SK-N-SH (cell line): ENCODE results near the gene NFIA. TPM values are rescaled to one million over a fixed set of nuclear protein-coding genes. Genes with fewer than 3 reads are reported as not detected.

Experiments used
- CTCF ChIA-PET: fragments of 300-600, 350-600 bp; formaldehyde crosslinking; extraction: SDS; loops from one replicate; lab custom pipeline; 2021; lab: Yijun Ruan, JAX
- POLR2A ChIA-PET: fragments of 350-600 bp; sonication (Branson Sonifier 250); formaldehyde crosslinking; extraction: SDS; loops from one replicate; lab custom pipeline; 2020; ENCODE audit warnings: antibody characterized with exemption, inconsistent platforms; lab: Yijun Ruan, JAX
- DNase-seq: peaks from one replicate; pipeline ENCODE4 v3.0.0; 2012
- H2AFZ ChIP-seq: fragments of 200-600 bp; sonication (generic); 2 replicates; pipeline ENCODE4 v1.8.1; 2016; ENCODE audit warnings: antibody characterized with exemption, mild to moderate bottlenecking, low read depth
- H3F3A ChIP-seq: fragments of 200-600 bp; sonication (generic); replicated peaks from 2 replicates; pipeline ENCODE3; 2016; ENCODE audit warnings: antibody characterized with exemption, mild to moderate bottlenecking; ENCODE audit not compliant: insufficient read depth
- H3K27ac ChIP-seq, 2 experiments: fragments of 200-500 bp in 1 of 2; fragments of 200-600 bp in 1 of 2; sonication (Bioruptor generic) in 1 of 2; sonication (generic), shearing (Covaris generic) in 1 of 2; 2 replicates each; pipeline versions ENCODE4 v1.5.1 to v1.6.1; 2014 to 2016; ENCODE audit warnings: low read depth in 2 of 2, inconsistent platforms in 1 of 2, low read length in 1 of 2, mild to moderate bottlenecking in 1 of 2, mixed read lengths in 1 of 2
- H3K27me3 ChIP-seq: fragments of 200-600 bp; sonication (generic), shearing (Covaris generic); 2 replicates; pipeline ENCODE4 v1.6.1; 2016; ENCODE audit warnings: mixed run types; ENCODE audit not compliant: insufficient read depth
- H3K36me3 ChIP-seq, 2 experiments: fragments of 200-500 bp in 1 of 2; fragments of 200-600 bp in 1 of 2; sonication (Bioruptor generic) in 1 of 2; sonication (generic) in 1 of 2; replicated peaks in 1 of 2; 2 replicates each; pipeline versions ENCODE3 to v1.5.1; 2014 to 2016; ENCODE audit warnings: low read length in 1 of 2, mild to moderate bottlenecking in 1 of 2; ENCODE audit not compliant: insufficient read depth in 2 of 2, control insufficient read depth in 1 of 2
- H3K4me1 ChIP-seq, 2 experiments: fragments of 200-500 bp in 1 of 2; fragments of 200-600 bp in 1 of 2; sonication (Bioruptor generic) in 1 of 2; sonication (generic), shearing (Covaris generic) in 1 of 2; 2 replicates each; pipeline versions ENCODE4 v1.5.1 to v1.6.1; 2014 to 2016; ENCODE audit warnings: low read depth in 1 of 2, low read length in 1 of 2, mixed run types in 1 of 2; ENCODE audit not compliant: insufficient read depth in 2 of 2, control insufficient read depth in 1 of 2
- H3K4me2 ChIP-seq: fragments of 200-600 bp; sonication (generic), shearing (Covaris generic); 2 replicates; pipeline ENCODE4 v1.6.1; 2017; ENCODE audit warnings: mixed run types
- H3K4me3 ChIP-seq, 2 experiments: fragments of 200-500 bp in 1 of 2; fragments of 200-600 bp in 1 of 2; sonication (Bioruptor generic) in 1 of 2; sonication (generic), shearing (Covaris generic) in 1 of 2; 2 replicates each; pipeline versions ENCODE4 v1.5.1 to v1.8.1; 2014 to 2016; ENCODE audit warnings: low read depth in 2 of 2, inconsistent platforms in 1 of 2, low read length in 1 of 2, mild to moderate bottlenecking in 1 of 2, mixed read lengths in 1 of 2, moderate library complexity in 1 of 2
- H3K79me2 ChIP-seq: fragments of 200-600 bp; sonication (generic); 2 replicates; pipeline ENCODE4 v1.8.1; 2017; ENCODE audit warnings: mild to moderate bottlenecking; ENCODE audit not compliant: insufficient read depth
- H3K9ac ChIP-seq: fragments of 200-600 bp; sonication (generic); 2 replicates; pipeline ENCODE4 v1.6.1; 2017; ENCODE audit warnings: mixed run types
- H3K9me2 ChIP-seq: fragments of 200-600 bp; sonication (generic); 2 replicates; pipeline ENCODE4 v1.6.1; 2017; ENCODE audit warnings: mixed run types
- H3K9me3 ChIP-seq: fragments of 200-600 bp; sonication (generic); 2 replicates; pipeline ENCODE4 v1.6.1; 2017; ENCODE audit warnings: mixed run types, mild to moderate bottlenecking, moderate library complexity
- H4K20me1 ChIP-seq: fragments of 200-600 bp; sonication (generic); 2 replicates; pipeline ENCODE4 v1.6.1; 2017; ENCODE audit warnings: mild to moderate bottlenecking, mixed run types; ENCODE audit not compliant: insufficient read depth
- EP300 ChIP-seq, 2 experiments: IDR thresholded peaks; 2 replicates each; pipeline versions ENCODE4 v1.4.0 to v1.6.1; 2012; ENCODE audit warnings: borderline replicate concordance in 1 of 2, low read depth in 1 of 2, low read length in 1 of 2
- RCOR1 ChIP-seq: fragments of 150-350 bp; IDR thresholded peaks from 2 replicates; pipeline ENCODE4 v1.6.1; 2017; ENCODE audit warnings: antibody characterized with exemption, low read length
- RFX5 ChIP-seq: IDR thresholded peaks from 2 replicates; pipeline ENCODE4 v1.6.1; 2012; ENCODE audit warnings: mild to moderate bottlenecking, improper control_type of control experiment, low read length
- RXRA ChIP-seq: IDR thresholded peaks from 2 replicates; pipeline ENCODE4 v1.4.0; 2012; ENCODE audit warnings: low read depth, mild to moderate bottlenecking, borderline replicate concordance
- TCF12 ChIP-seq: IDR thresholded peaks from 2 replicates; pipeline ENCODE4 v1.4.0; 2012
- YY1 ChIP-seq: IDR thresholded peaks from 2 replicates; pipeline ENCODE4 v1.4.0; 2012; ENCODE audit warnings: low read depth, mild to moderate bottlenecking
- WGBS: methylation state at CpG from one replicate; pipeline ENCODE4 v1.1.6; 2017; ENCODE audit warnings: low lambda C conversion rate; 5-methylcytosine and 5-hydroxymethylcytosine counted together
- polyA plus RNA-seq, 3 experiments: library from polyadenylated mRNA; depleted of rRNA; stranded (reverse); fragments of >200 nt; gene quantifications; 2 replicates each; pipeline ENCODE4 v1.2.3, GENCODE V29; 2012
- TF ChIP-seq, protein P1 (sequence below): fragments of 200-600 bp; sonication (generic); IDR thresholded peaks from 2 replicates; pipeline ENCODE4 v1.6.1; 2017; ENCODE audit warnings: antibody characterized with exemption, mild to moderate bottlenecking, moderate library complexity
- TF ChIP-seq, protein P2 (sequence below): IDR thresholded peaks from 2 replicates; pipeline ENCODE4; 2012

NFIA gene
- polyA plus RNA-seq, 1 of the 3 experiments (the other 2 are of a cell fraction) = 3.3 TPM

DNA sequence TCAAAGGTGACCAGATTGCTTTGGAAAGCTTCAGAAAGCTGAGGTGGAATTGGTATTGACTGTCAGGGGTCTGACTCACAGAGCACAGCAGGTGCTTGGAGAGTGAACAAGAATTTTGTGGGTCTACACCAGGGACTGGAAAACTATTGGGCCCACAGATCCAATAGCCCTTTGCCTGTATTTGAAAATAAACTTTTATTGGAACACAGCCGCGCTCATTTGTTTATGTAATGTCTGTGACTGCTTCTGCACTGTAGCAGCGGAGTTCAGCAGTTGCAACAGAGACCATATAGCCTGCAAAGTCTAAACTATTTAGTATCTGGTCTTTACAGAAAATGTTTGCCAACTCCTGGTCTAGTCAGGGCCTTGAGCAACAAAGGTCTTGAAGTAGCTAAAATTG, 315.6 kb downstream of the NFIA start:
- Histone ChIP-seq H4K20me1 (no peaks in the 10 kb centered on the region), H3F3A (no peaks in the 10 kb centered on the region), H3K79me2 (no peaks in the 10 kb centered on the region), H3K27ac (no peak overlapping the region; a peak in 1 of 4 replicates), H3K36me3 (peaks cover 2 to 3% of the 10 kb centered on the region in 2 experiments), H3K4me3 (no peak overlapping the region), H3K9me2 (no peaks in the 10 kb centered on the region), H3K4me2 (no peak overlapping the region), H3K27me3 (no peaks in the 10 kb centered on the region), H3K9me3 (no peaks in the 10 kb centered on the region), H2AFZ (no peak overlapping the region), H3K9ac (no peak overlapping the region), H3K4me1 (no peaks in the 10 kb centered on the region; a peak in 1 of 4 replicates)
- ChIA-PET CTCF (interaction anchor here (0.6 to 1.3 kb wide), 2 partner anchors 22 to 1450 kb away, joined by 3 read pairs; no protein-coding TSS in a partner anchor), POLR2A (no interaction called here)
- WGBS = 97% methylated on average over 3 of the region's 3 CpGs
- DNase-seq = no peak
- no peak for TF ChIP-seq EP300 (IDR thresholded peaks at IDR 0.05; ENCODE audit: borderline replicate concordance in 1 of 2, low read depth in 1 of 2, low read length in 1 of 2)
- no peak for TF ChIP-seq RFX5
- TF ChIP-seq RCOR1 = no peak
- TF ChIP-seq, protein P1, sequence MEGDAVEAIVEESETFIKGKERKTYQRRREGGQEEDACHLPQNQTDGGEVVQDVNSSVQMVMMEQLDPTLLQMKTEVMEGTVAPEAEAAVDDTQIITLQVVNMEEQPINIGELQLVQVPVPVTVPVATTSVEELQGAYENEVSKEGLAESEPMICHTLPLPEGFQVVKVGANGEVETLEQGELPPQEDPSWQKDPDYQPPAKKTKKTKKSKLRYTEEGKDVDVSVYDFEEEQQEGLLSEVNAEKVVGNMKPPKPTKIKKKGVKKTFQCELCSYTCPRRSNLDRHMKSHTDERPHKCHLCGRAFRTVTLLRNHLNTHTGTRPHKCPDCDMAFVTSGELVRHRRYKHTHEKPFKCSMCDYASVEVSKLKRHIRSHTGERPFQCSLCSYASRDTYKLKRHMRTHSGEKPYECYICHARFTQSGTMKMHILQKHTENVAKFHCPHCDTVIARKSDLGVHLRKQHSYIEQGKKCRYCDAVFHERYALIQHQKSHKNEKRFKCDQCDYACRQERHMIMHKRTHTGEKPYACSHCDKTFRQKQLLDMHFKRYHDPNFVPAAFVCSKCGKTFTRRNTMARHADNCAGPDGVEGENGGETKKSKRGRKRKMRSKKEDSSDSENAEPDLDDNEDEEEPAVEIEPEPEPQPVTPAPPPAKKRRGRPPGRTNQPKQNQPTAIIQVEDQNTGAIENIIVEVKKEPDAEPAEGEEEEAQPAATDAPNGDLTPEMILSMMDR = no peak
- no peak for TF ChIP-seq RXRA
- no peak for TF ChIP-seq TCF12
- TF ChIP-seq, protein P2, sequence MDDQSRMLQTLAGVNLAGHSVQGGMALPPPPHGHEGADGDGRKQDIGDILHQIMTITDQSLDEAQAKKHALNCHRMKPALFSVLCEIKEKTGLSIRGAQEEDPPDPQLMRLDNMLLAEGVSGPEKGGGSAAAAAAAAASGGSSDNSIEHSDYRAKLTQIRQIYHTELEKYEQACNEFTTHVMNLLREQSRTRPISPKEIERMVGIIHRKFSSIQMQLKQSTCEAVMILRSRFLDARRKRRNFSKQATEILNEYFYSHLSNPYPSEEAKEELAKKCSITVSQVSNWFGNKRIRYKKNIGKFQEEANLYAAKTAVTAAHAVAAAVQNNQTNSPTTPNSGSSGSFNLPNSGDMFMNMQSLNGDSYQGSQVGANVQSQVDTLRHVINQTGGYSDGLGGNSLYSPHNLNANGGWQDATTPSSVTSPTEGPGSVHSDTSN = peak; percentile 10; the same call in 1 of the 2 replicates

DNA sequence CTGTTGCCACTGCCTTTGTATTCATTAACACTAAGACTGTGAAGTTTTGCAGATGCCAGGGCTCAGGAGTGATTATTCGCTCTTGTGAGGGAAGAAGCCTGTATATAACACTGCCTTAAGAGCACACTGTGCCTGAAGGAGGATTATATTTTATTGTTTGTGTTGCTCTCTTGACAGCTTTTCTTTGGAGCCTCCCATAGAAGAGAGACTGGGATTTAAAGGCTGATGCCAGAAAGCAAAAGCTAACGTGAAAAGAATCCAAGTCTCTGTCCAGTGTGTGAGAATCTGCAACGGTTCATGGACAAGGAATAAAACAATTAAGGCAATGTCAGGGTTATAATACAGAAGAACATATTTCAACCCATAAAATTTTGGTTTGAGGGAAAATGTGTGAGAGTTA, 316.8 kb downstream of the NFIA start:
- ChIA-PET CTCF (interaction anchor here (0.9 kb wide), 1 partner anchor 189 kb away, joined by 6 read pairs; no protein-coding TSS in a partner anchor), POLR2A (no interaction called here)
- no peak for TF ChIP-seq YY1
- H3K4me1 ChIP-seq = peaks cover 0 to 3% of the 10 kb centered on the region in 2 experiments; a peak in 1 of 4 replicates
- H3K36me3 ChIP-seq = peaks cover 2 to 3% of the 10 kb centered on the region in 2 experiments
- no peak overlapping the region for H2AFZ ChIP-seq
- WGBS = 89% methylated on average over 3 of the region's 3 CpGs
- H3K9me3 ChIP-seq = no peaks in the 10 kb centered on the region
- H4K20me1 ChIP-seq = no peaks in the 10 kb centered on the region
- no peak overlapping the region for H3K4me3 ChIP-seq
- no peak for DNase-seq
- no peaks in the 10 kb centered on the region for H3F3A ChIP-seq
- H3K9ac ChIP-seq = no peak overlapping the region
- no peaks in the 10 kb centered on the region for H3K79me2 ChIP-seq
- no peak overlapping the region for H3K4me2 ChIP-seq
- no peaks in the 10 kb centered on the region for H3K27me3 ChIP-seq
- no peak overlapping the region for H3K27ac ChIP-seq
- H3K9me2 ChIP-seq = no peaks in the 10 kb centered on the region
